NCI-H69 (cell line): ENCODE data around the gene ANKS1A.
A peak's percentile ranks its signal among the peaks of the same experiment; 100 is the strongest.
"Not testable (repeated sequence)": the region's sequence is repeated elsewhere in the genome, so short reads cannot be mapped to it uniquely, and the experiment has no call there.

Source experiments
- DNase-seq: peaks from one replicate; lab custom pipeline; 2025; lab: John Stamatoyannopoulos, UW

ANKS1A gene

DNA sequence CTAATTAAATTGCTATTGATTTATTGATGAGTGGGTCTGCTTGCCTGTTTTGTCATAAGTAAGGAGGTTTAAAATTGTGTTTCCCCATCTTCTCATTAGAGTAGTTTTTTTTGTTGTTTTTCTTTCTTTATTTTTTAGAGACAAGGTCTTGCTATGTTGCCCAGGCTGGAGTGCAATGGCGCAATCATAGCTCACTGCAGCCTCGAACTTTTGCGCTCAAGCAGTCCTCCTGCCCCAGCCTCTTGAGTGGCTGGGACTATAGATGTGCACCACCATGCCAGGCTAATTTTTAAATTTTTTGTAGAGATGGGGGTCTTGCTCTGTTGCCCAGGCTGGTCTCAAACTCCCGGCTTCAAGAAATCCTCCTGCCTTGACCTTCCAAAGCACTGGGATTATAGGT, 31.0 kb downstream of the ANKS1A start:
- DNase-seq, result no peak

DNA sequence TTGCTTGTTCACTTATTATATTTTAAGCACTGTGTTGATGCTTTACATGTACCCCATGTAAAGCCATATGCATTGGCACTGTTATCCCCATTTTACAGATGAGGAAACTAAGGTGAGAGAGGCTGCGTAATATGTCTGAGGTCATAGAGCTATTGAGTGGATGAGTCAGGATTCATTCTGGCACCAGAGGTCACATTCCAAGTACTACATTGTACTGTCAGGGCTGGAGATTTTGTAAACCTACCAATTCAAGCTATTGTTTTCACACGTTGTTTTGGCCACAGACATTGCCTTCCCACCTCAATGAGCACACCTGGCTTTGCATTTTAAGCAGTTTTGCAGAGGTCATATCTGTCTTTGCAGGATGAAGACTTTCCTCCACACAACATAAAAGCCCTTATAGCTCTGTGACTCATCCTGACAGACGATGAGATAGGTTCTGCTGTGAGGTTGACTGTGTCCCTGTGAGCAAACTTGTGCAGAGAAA, 33.2 kb downstream of the ANKS1A start:
- DNase-seq, result no peak

DNA sequence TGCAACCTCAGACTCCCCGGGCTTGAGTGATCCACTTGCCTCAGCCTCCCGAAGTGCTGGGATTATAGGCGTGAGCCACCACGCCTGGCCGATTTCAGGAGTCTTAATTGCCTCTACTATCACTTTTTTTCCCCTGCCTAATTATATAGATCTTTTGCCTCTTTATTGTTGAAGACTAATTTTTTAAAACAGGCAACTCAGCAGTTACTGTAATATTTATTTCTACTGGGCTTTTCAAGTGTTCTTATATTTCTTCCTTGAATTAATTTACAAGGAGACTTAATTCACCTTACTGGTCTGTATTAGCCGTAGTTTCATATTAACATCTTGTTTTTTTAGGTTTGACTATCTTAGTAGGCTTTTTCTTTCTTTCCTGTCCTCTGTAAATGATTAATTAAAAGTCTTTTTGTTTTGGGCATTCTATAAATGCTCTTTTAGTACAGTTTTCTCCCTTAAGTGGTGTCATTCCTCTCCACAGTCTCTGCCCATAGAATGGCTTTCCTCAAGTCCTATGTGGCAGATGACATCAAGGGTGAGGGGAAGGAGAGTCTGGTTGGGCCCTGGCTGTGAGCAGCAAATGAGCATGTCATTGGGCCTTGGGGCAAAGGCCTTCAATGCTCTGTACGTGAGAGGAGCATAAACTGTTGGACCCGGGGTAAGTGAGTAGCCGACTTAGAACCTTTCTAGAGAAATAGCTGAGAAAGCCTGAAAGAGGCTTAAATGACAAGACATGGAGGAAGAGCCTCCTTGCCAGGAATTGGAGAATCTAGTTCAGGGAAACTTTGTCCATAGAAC, 36.0 kb downstream of the ANKS1A start:
- no peak for DNase-seq

DNA sequence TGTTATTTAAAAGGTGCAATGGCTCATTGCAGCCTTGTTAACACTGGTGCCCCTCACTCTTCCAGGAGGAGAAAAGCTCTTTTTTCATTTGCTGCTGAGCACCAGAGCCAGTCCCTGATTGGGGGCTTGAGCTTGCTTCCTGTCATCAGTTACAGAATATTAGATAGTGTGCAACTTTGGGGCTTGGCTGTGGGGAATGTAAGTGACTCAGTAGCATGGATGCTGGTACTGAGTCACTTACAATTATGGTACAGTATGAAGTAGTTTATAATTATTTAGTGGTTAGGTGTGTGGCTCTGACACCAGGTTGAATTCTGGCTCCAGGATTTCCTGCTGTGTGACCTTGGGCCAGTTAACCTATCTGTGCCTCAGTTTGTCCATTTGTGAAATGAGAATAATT, 37.6 kb downstream of the ANKS1A start:
- no peak for DNase-seq

DNA sequence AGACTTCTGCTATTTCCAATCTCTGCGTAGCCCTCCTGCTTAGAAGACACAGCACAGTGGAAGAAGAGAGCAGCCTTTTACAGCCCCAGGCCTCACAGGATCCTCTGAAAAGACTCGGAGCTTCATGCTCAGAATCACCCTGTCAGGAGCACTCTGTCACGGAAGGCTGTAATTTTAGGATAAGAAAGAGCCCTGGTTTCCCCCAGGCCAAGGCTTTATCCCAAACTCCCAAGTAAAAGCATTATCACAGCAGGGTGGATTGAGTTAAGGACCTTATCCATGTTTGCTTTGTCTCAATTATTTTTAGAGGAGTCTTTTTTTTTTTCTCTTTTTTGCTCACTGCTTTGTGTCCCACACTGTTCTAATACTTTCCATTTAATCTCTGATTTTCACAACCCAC, 39.2 kb downstream of the ANKS1A start:
- peak; percentile 96 for DNase-seq

DNA sequence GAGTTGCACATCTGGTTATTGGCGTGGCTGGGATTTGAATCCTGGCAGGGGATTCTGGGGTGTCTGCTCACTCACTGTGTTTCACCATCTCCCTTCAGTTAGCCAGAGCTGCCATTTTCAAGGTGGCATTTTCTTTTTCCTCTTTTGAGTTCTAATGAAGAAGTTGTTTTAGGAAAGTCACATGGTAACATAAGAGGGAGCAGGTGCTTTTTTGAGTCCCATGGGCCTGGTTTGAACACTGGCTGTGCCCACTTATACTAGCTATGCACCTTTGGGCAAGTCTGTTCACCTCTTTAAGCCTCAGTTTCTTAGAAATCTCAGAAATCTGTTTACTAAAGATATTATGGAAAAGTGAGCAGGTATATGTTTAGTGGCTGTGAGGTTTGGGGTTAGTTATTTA, 39.6 kb downstream of the ANKS1A start:
- DNase-seq, result peak; percentile 77

DNA sequence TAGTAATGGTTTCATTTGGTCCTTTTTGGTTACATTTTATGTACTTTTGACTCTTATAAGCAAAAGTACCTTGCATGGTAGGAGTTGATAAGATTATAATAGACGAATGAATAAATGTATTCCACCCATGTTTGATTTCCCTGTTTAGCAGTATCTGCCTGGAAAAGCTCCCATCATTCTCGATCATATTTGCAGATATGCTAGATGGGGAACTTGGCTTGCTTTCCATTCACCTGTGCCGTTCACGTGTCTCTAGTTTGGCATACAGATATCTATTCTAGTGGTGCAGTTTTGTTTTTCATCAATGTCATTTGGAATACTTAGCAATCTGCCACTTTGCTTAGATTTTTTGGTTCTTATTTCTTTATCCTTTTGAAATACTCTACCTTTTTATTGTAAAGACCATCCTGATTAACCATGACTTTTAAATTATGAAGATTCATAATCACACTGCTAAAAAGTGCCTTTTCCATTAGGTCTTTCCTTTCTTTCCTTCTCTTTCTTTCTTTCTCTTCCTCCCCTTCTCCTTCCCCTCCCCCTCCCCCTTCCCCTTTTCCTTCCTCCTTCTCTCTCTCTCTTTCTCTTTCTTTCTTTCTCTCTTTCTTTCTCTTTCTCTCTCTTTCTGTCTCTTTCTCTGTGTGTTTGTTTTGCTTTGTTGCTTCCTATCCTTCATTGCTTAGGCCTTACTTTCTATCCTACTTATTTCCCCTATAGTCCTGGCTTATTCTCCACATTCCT, 40.4 kb downstream of the ANKS1A start:
- no peak for DNase-seq

DNA sequence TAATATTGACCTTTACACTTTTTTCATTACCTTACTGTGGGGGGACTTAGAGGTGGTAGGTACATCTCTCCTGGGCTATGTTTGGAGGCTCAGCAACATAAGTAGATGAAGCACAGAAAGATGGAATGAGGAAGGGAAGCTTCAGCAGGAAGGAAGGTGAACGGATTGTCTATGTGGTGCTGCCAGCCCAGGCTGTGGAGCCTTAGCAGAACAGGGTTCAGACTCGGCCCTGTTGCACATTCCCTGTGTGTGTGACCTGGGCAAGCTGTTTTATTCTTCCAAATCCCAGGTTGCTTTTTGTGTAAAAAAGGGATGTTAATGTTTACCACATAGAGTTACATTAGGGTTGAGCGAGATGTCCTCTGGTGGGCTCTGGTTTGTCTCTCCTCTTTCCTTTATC, 41.2 kb downstream of the ANKS1A start:
- DNase-seq, result no peak

DNA sequence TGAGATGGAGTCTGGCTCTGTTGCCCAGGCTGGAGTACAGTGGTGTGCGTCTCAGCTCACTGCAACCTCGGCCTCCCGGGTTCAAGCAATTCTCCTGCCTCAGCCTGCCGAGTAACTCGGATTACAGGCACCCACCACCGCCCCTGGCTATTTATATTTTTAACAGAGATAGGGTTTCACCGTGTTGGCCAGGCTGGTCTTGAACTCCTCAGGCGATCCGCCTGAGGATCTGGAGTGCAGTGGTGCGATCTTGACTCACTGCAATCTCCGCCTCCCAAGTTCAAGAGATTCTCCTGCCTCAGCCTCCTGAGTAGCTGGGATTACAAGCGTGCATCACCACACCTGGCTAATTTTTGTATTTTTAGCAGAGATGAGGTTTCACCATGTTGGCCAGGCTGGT, 43.1 kb downstream of the ANKS1A start:
- not testable (repeated sequence) for DNase-seq

DNA sequence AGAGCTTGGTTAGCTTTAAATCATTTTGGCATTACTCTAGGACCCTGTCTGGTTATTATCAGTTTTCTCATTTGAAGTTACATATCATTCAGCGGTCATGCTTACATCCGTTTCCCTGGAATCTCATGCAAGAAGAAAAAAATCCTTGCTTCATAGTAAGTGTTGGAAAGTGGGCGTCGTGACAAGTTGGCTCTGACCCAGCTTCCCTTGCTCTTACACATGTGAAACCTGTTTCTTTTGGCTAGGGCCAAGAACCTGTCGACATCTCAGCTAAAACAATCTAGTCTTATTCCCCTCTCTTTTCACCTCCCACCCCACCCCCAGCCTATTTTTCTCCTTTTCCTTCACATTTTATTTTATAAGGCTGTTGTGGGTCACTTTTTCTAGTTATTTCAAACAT, 45.5 kb downstream of the ANKS1A start:
- DNase-seq, result no peak

DNA sequence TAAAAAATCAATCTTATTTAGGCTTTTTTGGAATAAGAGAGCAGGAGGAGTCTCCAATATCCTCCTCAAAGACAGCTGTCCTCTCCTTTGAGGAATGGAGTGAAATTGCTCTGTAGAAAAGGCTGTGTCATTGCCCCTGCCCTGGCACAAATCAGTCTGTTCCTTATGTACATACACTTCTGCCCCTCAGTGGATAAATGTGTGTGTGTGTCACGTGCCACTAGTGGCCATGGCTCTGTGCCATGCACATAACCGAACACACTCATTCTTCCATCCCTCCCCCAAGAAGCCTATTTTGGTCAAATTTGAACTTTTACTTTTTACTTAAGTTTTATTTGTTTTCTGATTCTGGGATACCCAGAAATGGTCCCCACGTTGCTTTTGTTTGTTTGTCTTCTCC, 49.2 kb downstream of the ANKS1A start:
- DNase-seq, result peak; percentile 33

DNA sequence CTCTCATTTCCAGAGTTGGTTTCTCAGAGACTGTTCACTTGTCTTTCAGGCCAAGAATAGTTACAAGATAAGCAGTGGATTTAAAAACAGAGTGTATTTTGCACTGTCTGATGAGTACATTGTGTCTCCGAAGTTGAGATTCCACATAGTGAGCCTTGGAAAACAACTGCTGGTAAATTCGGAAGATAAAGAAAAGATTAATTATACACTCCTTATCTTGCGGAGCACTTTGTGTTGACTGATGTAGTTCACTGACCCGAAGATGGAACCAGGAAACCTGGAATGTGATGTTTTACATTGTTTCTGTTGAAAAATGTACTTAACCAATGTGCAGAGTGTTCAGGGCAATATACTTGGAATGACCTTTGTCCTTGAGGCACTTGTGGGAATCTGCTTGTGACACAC, 51.0 kb downstream of the ANKS1A start:
- DNase-seq, result no peak

DNA sequence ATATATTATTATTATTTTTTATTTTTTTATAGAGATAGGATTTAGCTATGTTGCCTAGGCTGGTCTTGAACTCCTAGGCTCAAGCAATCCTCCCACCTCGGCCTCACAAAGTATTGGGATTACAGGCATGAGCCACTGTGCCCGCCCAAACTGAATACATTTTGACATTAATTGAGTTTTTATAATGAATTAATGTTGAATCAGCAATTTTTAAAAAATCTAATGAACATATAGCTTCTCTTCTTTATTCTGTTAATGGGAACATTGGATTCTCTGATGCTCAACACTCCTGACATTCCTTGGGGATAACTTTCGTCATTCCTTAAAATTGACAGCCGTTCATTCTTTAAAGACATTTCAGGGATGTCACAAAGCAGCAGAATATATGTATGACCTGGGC, 52.4 kb downstream of the ANKS1A start:
- DNase-seq, result no peak

DNA sequence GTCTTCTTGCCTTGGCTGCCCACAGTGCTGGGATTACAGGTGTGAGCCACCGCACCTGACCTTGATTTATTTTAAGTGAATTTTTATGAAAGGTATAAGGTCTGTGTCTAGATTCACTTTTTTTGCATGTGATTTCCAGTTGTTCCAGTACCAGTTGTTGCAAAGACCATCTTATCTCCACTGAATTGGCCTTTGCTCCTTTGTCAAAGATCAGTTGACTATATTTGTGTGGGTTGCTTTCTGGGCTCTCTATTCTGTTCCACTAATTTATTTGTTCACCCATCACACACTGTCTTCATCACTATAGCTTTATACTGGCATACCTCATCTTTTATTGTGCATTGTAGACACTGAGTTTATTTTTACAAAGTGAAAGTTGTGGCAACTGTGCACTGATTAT, 56.3 kb downstream of the ANKS1A start:
- DNase-seq, result no peak

DNA sequence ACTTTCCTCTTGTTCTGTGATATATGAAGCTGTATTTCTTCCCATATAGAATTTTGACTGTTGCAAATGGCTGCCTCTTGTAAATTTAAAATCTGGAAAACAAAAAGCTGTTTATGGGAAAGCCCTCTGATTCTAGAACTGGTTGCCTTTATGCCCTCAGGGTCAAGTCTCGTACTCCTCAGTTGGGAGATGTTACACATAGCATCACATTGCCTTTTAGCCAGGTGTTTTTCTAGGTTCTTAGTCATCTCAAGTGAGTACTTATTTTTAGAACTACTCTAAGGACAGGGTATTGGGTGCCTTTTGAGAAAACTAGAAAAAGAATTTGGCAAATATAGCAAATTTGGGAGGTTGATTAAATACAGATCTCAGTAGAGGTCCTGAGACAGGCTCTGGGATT, 58.5 kb downstream of the ANKS1A start:
- DNase-seq, result no peak

DNA sequence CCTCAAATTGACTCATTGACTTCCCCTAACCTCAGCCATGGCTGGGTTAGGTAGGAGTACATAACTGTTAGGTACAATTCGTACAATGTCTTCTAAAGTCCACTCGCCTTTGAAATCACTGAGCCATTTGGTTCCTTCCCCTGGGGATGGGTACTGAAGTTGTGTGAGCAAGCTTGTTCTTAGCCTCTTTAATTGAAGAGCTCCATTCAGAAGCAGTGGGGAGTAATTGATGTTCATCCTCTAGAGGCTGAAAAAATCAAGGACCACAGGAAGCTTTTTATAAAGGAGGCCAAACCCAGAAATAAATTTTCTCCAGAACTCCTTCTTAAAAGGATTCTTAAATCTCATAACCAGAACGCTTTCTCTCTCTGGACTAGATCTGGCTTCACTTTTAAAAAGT, 60.6 kb downstream of the ANKS1A start:
- DNase-seq, result peak; percentile 65

DNA sequence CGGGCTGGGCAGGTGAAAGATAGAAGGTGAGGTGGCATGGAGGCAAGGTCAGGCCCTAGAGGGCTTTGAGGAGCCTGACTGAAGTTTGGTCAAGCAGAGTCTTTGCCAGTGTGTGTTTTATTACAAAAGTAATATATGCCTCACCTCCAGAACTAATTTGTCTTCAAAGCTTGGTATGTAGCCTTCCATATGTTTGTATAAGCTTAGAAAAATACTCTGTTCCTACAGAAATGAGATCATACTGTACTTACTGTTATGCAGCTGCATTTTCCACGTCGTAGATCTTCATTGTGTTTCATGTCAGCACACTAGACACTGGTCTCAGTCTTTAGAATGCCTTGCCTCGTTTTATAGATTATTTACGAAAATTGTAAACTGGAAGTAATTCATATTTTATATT, 61.8 kb downstream of the ANKS1A start:
- DNase-seq, result no peak

DNA sequence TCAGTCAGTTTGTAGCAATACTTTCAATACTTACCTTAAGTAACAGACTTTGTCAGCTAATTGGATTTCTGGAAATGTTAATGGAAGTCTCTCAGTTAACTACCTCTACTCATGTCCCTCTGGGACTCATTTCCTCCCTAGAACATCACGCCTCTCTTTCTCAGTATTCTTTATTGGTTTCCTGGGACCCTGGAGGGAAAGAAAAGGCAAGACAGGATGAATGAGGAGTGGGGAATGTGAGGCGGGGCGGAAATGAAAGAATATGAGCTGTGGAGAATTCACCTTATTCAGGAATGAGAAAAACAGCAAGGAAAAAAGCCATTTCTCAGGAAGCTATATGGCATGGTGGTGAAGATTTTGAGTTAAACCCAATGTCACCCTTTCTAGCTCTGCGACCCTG, 62.7 kb downstream of the ANKS1A start:
- peak; percentile 59 for DNase-seq

DNA sequence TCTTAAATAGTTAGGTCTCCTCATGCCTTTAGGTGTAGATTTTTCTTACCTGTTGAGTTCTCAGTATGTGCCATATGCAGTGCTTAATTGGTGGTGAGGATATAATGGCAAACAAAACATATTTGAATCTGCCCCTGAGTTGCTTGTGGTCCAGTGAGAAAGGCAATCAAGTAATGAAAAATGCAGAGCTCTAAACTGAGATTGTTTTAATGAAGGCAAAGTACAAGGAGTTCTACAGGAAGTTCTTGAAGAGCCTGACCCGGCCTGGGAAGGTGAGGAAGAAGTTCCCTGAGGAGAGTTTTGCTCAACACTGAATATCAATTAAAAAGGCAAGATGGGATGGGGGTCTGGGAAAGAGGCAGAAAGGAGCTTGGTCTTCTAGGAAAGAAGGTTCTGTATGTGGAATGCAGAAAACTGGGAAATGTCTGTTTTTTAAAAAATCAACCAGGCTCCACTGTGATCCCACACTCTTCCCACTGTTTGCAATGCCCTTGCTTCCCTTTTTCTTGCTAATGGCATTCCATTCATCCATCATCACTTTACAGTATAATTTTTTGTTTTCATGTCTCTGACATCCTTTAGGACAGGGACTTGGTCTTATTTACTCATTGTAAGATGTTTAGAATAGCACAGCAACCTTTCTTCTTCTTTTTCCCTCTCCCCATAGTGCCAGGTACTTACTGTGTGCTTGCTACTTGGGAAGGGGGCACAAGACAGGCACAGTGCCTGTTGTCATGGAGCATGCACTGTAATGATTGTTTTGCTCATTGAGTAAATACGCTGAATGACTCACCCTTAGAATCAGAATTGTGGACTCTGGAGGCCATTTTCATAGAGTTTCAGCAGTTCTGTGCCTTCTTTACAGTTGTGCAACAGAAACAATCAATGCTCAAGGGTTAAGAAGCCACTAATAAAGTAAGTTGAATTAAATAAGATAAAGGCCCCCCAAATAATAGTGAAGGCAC, 64.3 kb downstream of the ANKS1A start:
- DNase-seq, result peak; percentile 93

DNA sequence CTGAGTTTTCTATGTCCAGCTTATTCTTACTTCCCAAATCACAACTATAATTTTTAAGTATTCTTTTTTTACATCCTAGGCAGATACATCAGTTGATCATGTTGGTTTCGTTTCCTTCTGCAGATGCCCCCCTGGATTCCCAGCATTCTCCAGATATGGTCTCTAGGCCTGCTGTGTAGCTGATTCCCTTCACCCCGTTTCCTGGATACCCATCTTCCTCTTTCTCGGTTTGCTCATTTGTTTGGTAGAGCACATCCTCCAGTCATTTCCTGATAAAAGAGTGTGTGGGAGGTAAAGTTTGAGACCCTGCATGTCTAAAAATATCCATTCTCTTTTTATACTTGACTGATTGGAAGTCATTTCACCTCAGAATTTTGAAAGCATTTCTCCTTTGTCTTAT, 66.4 kb downstream of the ANKS1A start:
- DNase-seq, result no peak

DNA sequence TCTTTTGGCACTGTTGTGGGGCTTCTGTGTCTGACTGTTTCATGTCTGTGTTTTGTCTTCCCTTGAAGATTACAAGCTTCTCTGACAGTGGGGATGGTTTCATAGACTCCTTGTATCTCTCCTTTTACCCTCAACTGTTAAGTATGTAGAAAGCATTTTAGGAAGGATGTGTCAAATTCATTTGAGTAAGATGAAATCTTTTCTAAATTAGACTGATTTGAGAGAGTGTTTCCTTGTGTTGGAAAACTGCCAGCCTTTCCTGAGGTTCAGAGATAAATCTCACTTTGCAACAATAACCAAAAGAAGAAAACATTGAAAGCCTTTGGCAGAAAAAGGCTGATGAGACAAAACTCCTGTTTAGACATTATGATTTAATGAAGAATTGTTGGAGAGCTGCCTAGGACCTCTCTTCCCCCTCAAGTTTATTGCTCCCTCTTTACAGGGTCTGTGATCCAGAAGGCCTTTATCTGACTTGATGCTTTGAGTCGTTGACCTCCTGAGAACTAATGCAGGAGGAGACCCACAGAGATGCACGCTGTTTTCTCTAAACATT, 68.3 kb downstream of the ANKS1A start:
- no peak for DNase-seq

DNA sequence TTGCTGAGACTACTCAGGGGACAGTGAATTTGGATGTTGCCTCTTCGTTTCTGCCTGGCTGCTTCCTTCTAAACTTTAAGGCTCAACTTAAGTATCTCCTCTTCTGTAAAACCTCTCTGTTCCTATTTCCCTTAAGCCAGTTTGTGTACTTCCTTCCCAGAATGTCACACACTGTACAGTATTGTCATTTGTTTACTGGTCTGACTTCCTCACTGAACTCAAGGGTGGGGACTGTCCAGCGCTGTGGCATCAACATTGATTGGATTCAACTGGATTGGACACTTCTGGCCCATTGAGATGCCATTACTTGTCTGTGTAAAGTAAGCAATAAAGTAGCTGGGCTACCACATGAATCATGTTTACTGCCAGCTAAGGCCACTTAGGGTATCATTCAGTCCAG, 69.7 kb downstream of the ANKS1A start:
- DNase-seq, result no peak
